NB4 (cell line): ENCODE data around the gene PARPBP.
"Not testable (repeated sequence)": the region's sequence is repeated elsewhere in the genome, so short reads cannot be mapped to it uniquely, and the experiment has no call there.

Experiments used
- CTCF ChIP-seq: IDR thresholded peaks from one replicate; pipeline ENCODE4 v1.5.1; 2012; ENCODE audit warnings: low read depth, low read length
- MAX ChIP-seq: IDR thresholded peaks from 2 replicates; pipeline ENCODE4 v1.6.1; 2011; ENCODE audit warnings: low read depth, low read length
- MYC ChIP-seq: IDR thresholded peaks from 2 replicates; pipeline ENCODE4 v1.6.1; 2011; ENCODE audit warnings: low read depth, low read length
- POLR2A ChIP-seq: IDR thresholded peaks from 2 replicates; pipeline ENCODE4 v1.6.1; 2011; ENCODE audit warnings: mild to moderate bottlenecking; ENCODE audit not compliant: insufficient read length; ENCODE audit errors: extremely low read depth

DNA sequence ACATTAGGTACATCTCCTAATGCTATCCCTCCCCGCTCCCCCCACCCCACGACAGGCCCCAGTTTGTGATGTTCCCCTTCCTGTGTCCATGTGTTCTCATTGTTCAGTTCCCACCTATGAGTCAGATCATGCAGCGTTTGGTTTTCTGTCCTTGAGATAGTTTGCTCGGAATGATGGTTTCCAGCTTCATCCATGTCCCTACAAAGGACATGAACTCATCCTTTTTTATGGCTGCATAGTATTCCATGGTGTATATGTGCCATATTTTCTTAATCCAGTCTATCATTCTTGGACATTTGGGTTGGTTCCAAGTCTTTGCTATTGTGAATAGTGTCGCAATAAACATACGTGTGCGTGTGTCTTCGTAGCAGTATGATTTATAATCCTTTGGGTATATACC, 17.6 kb downstream of the PARPBP start:
- TF ChIP-seq CTCF, POLR2A, MYC, MAX: not testable (repeated sequence)
